Mesenchymal stem cell (in vitro differentiated cells and primary cell): ENCODE measurements around the gene UBXN10.

ENCODE experiments used
- DNase-seq: peaks from one replicate; pipeline ENCODE4 v3.0.0-alpha.2; 2013
- H2AFZ ChIP-seq: one replicate; pipeline ENCODE4 v1.6.1; 2013; ENCODE audit warnings: low read depth, mild to moderate bottlenecking, control low read depth, inconsistent platforms, low read length, moderate library complexity
- H2AK5ac ChIP-seq: 2 replicates; pipeline ENCODE4 v1.6.1; 2013; ENCODE audit warnings: low read length, moderate library complexity, mild to moderate bottlenecking, inconsistent platforms; ENCODE audit not compliant: severe bottlenecking
- H2BK120ac ChIP-seq: one replicate; pipeline ENCODE4 v1.6.1; 2013; ENCODE audit warnings: low read depth, mild to moderate bottlenecking, inconsistent platforms, low read length, moderate library complexity
- H2BK12ac ChIP-seq, 2 experiments: one replicate each; pipeline ENCODE4 v1.6.1; 2013; ENCODE audit warnings: inconsistent platforms in 2 of 2, low read length in 2 of 2, mild to moderate bottlenecking in 2 of 2, moderate library complexity in 2 of 2, control low read depth in 1 of 2
- H2BK15ac ChIP-seq: one replicate; pipeline ENCODE4 v1.6.1; 2013; ENCODE audit warnings: mild to moderate bottlenecking, low read depth, inconsistent platforms; ENCODE audit not compliant: poor library complexity, severe bottlenecking
- H2BK5ac ChIP-seq: 2 replicates; pipeline ENCODE4 v1.6.1; 2013; ENCODE audit warnings: low read depth, mild to moderate bottlenecking, low read length, control low read depth, inconsistent platforms; ENCODE audit not compliant: poor library complexity, severe bottlenecking
- H3K14ac ChIP-seq, 2 experiments: one replicate each; pipeline ENCODE4 v1.6.1; 2013; ENCODE audit warnings: inconsistent platforms in 2 of 2, low read length in 2 of 2, control low read depth in 1 of 2, mild to moderate bottlenecking in 1 of 2, moderate library complexity in 1 of 2
- H3K18ac ChIP-seq, 2 experiments: one replicate each; pipeline ENCODE4 v1.6.1; 2013; ENCODE audit warnings: inconsistent platforms in 2 of 2, low read length in 2 of 2, control low read depth in 1 of 2, low read depth in 1 of 2, mild to moderate bottlenecking in 1 of 2
- H3K23ac ChIP-seq, 2 experiments: one replicate each; pipeline ENCODE4 v1.6.1; 2013; ENCODE audit warnings: inconsistent platforms in 2 of 2, low read length in 2 of 2, mild to moderate bottlenecking in 2 of 2, moderate library complexity in 2 of 2, control low read depth in 1 of 2
- H3K27ac ChIP-seq: 2 replicates; pipeline ENCODE4 v1.5.1; 2013; ENCODE audit warnings: mild to moderate bottlenecking, moderate library complexity, low read length, control low read depth, inconsistent platforms; ENCODE audit not compliant: poor library complexity, severe bottlenecking
- H3K27me3 ChIP-seq, 2 experiments: 2 replicates each; pipeline versions ENCODE4 v1.6.1 to v1.7.0; 2013; ENCODE audit warnings: low read length in 2 of 2, mild to moderate bottlenecking in 2 of 2, moderate library complexity in 2 of 2, control low read depth in 1 of 2, inconsistent platforms in 1 of 2; ENCODE audit not compliant: control insufficient read depth in 1 of 2, insufficient read depth in 1 of 2
- H3K36me3 ChIP-seq, 2 experiments: 2 replicates each; pipeline versions ENCODE4 v1.6.1 to v1.7.0; 2013; ENCODE audit warnings: low read length in 2 of 2, control low read depth in 1 of 2, inconsistent platforms in 1 of 2, low read depth in 1 of 2, mild to moderate bottlenecking in 1 of 2; ENCODE audit not compliant: insufficient read depth in 2 of 2, control insufficient read depth in 1 of 2
- H3K4ac ChIP-seq, 2 experiments: one replicate each; pipeline ENCODE4 v1.6.1; 2013; ENCODE audit warnings: inconsistent platforms in 2 of 2, low read length in 2 of 2, mild to moderate bottlenecking in 2 of 2, moderate library complexity in 2 of 2, control low read depth in 1 of 2, low read depth in 1 of 2
- H3K4me1 ChIP-seq: 2 replicates; pipeline ENCODE4 v1.6.1; 2013; ENCODE audit warnings: low read depth, low read length, control low read depth; ENCODE audit not compliant: control insufficient read depth, insufficient read depth
- H3K4me2 ChIP-seq: 2 replicates; pipeline ENCODE4 v1.6.1; 2013; ENCODE audit warnings: low read length, mild to moderate bottlenecking, inconsistent platforms; ENCODE audit not compliant: poor library complexity, severe bottlenecking
- H3K4me3 ChIP-seq, 2 experiments: 2 replicates each; pipeline versions ENCODE4 v1.5.1 to v1.7.0; 2013; ENCODE audit warnings: low read length in 2 of 2, mild to moderate bottlenecking in 2 of 2, control low read depth in 1 of 2, low read depth in 1 of 2; ENCODE audit not compliant: insufficient read depth in 1 of 2
- H3K79me1 ChIP-seq: replicated peaks from 2 replicates; pipeline ENCODE4 v1.6.1; 2013; ENCODE audit warnings: mild to moderate bottlenecking, control low read depth, low read length, inconsistent platforms; ENCODE audit not compliant: poor library complexity, severe bottlenecking
- H3K9ac ChIP-seq: 2 replicates; pipeline ENCODE4 v1.7.0; 2013; ENCODE audit warnings: mild to moderate bottlenecking, low read length, moderate library complexity
- H3K9me3 ChIP-seq: 2 replicates; pipeline ENCODE4 v1.7.0; 2013; ENCODE audit warnings: mild to moderate bottlenecking, low read length; ENCODE audit not compliant: control insufficient read depth
- H4K8ac ChIP-seq: one replicate; pipeline ENCODE4 v1.6.1; 2013; ENCODE audit warnings: inconsistent platforms, mild to moderate bottlenecking, low read length, moderate library complexity
- H4K91ac ChIP-seq: one replicate; pipeline ENCODE4 v1.6.1; 2013; ENCODE audit warnings: mild to moderate bottlenecking, low read length, inconsistent platforms
- WGBS: methylation state at CpG from one replicate; pipeline ENCODE4 v1.1.7; 2013; ENCODE audit warnings: mixed read lengths; 5-methylcytosine and 5-hydroxymethylcytosine counted together

Gene UBXN10

GRCh38 chr1:20154301-20154831, 31.5 kb upstream of the UBXN10 start:
- 93% methylated on average over 18 of the region's 18 CpGs for WGBS
- Histone ChIP-seq H2AK5ac (no peak overlapping the region), H3K18ac (no peak overlapping the region), H2AFZ (no peak overlapping the region), H3K9me3 (peaks cover 16% of the 10 kb centered on the region), H4K8ac (no peak overlapping the region), H3K14ac (no peak overlapping the region), H3K4me1 (peaks cover 6% of the 10 kb centered on the region), H3K4me2 (no peak overlapping the region), H3K36me3 (no peaks in the 10 kb centered on the region), H3K27ac (no peak overlapping the region), H4K91ac (no peak overlapping the region), H2BK5ac (no peak overlapping the region), H3K9ac (peak overlapping the region; percentile 88), H2BK12ac (no peak overlapping the region), H2BK15ac (no peak overlapping the region), H3K23ac (no peak overlapping the region), H3K4ac (no peak overlapping the region), H3K27me3 (no peaks in the 10 kb centered on the region), H3K4me3 (peak overlapping the region in 1 of 2 experiments; percentile 46), H3K79me1 (no peaks in the 10 kb centered on the region), H2BK120ac (no peak overlapping the region)
- peak; percentile 4 for DNase-seq

DNA sequence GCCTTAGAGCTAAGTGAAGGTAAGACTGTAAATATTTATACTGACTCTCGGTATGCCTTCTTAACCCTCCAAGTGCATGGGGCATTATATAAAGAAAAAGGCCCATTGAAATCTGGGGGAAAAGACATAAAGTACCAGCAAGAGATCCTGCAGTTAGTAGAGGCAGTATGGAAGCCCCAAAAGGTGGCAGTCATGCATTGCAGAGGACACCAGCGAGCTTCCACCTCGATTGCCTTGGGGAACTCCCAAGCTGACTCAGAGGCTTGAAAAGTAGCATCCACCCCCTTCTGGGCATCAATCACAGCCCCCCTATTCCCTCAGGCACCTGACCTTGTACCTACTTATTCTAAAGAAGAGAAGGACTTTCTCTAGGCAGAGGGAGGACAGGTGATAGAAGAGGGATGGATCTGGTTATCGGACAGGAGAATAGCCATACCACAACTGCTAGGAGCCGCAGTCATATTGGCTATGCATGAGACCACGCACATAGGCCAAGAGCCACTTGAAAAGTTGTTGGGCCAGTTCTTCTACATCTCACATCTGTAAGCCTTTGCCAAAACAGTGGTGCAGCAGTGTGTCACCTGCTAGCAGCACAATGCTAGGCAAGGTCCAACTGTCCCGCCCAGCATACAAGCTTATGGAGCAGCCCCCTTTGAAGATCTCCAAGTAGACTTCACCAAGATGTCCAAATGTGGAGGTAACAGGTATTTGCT, 27.4 kb upstream of the UBXN10 start:
- H2AFZ ChIP-seq = no peak overlapping the region
- no peak overlapping the region for H4K91ac ChIP-seq
- no peak overlapping the region for H3K4ac ChIP-seq
- H2BK12ac ChIP-seq = no peak overlapping the region
- H3K27ac ChIP-seq = no peak overlapping the region
- H2BK120ac ChIP-seq = no peak overlapping the region
- WGBS = 85% methylated on average over 6 of the region's 7 CpGs
- H3K18ac ChIP-seq = no peak overlapping the region
- peaks cover 42% of the 10 kb centered on the region for H3K9me3 ChIP-seq
- H2BK15ac ChIP-seq = no peak overlapping the region
- H4K8ac ChIP-seq = no peak overlapping the region
- H3K4me1 ChIP-seq = no peaks in the 10 kb centered on the region
- H3K4me2 ChIP-seq = no peak overlapping the region
- no peaks in the 10 kb centered on the region for H3K36me3 ChIP-seq
- H2AK5ac ChIP-seq = no peak overlapping the region
- DNase-seq = no peak
- peaks cover 0 to 4% of the 10 kb centered on the region in 2 experiments for H3K27me3 ChIP-seq
- no peak overlapping the region for H3K4me3 ChIP-seq
- no peak overlapping the region for H3K14ac ChIP-seq
- H2BK5ac ChIP-seq = no peak overlapping the region
- no peaks in the 10 kb centered on the region for H3K79me1 ChIP-seq
- no peak overlapping the region for H3K23ac ChIP-seq
- no peak overlapping the region for H3K9ac ChIP-seq

DNA sequence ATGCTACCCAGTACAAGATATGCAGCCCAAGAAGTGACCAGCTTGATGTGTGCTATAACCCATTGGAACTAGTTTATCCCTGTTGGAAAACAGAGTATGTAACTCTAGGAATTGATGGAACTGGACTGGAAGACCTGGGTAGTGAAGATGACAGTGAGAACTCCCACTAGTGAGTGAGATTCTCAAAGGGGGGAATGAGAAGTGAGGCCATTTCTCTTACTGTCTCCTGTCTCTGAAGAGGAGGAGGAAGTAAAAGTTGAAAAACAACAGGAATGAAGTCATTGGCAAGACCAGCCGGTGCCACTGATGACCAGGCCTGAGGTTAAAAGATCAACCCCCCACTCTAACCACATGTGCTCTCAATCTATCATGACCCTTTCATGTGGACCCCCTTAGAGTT, 25.9 kb upstream of the UBXN10 start:
- peaks cover 42% of the 10 kb centered on the region for H3K9me3 ChIP-seq
- peak; percentile 3 for DNase-seq
- WGBS = 83% methylated on average over 1 of the region's 1 CpG
- H2BK12ac ChIP-seq = no peak overlapping the region
- no peaks in the 10 kb centered on the region for H3K4me1 ChIP-seq
- no peak overlapping the region for H2BK15ac ChIP-seq
- H3K27me3 ChIP-seq = peaks cover 2 to 15% of the 10 kb centered on the region in 2 experiments
- H3K36me3 ChIP-seq = no peaks in the 10 kb centered on the region
- no peak overlapping the region for H3K23ac ChIP-seq
- no peak overlapping the region for H3K9ac ChIP-seq
- H2AFZ ChIP-seq = no peak overlapping the region
- no peak overlapping the region for H3K4ac ChIP-seq
- H2BK5ac ChIP-seq = no peak overlapping the region
- H3K14ac ChIP-seq = no peak overlapping the region
- no peak overlapping the region for H3K4me2 ChIP-seq
- no peak overlapping the region for H3K18ac ChIP-seq
- H4K91ac ChIP-seq = no peak overlapping the region
- no peak overlapping the region for H3K27ac ChIP-seq
- no peak overlapping the region for H2AK5ac ChIP-seq
- H3K4me3 ChIP-seq = no peak overlapping the region
- no peak overlapping the region for H2BK120ac ChIP-seq
- no peak overlapping the region for H4K8ac ChIP-seq
- no peaks in the 10 kb centered on the region for H3K79me1 ChIP-seq

DNA sequence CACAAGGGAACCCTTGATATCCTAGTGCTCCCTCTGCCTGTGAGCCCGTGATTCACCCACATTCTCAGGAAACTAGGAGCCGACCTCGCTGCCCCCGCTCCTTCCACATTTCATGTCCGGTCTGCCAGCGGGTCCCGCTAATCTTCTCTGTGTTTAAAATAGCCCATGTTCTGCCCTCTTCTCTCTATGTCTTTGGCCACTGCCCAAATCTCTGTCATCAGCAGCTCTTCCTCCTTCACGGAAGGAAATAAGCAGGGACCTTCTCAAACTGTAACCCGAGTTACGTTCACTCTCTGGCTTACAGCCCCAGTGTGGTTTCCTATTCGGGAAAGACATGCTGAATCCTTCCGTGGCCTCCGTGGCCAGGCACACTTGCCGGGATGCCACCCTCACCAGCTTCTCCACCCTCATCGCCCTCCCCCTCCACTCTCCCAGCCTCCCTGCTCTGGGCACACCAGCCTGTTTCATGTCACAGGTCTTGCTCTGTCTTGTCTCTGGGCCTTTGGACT, 21.1 kb upstream of the UBXN10 start:
- no peak overlapping the region for H2AK5ac ChIP-seq
- WGBS = 85% methylated on average over 15 of the region's 15 CpGs
- no peak overlapping the region for H2BK15ac ChIP-seq
- H3K18ac ChIP-seq = no peak overlapping the region
- H3K79me1 ChIP-seq = no peaks in the 10 kb centered on the region
- H2BK5ac ChIP-seq = no peak overlapping the region
- no peaks in the 10 kb centered on the region for H3K36me3 ChIP-seq
- H3K4me3 ChIP-seq = no peak overlapping the region
- H3K14ac ChIP-seq = no peak overlapping the region
- H3K23ac ChIP-seq = no peak overlapping the region
- H2BK120ac ChIP-seq = no peak overlapping the region
- DNase-seq = no peak
- H2AFZ ChIP-seq = no peak overlapping the region
- peaks cover 6 to 58% of the 10 kb centered on the region in 2 experiments for H3K27me3 ChIP-seq
- no peak overlapping the region for H3K4ac ChIP-seq
- peaks cover 23% of the 10 kb centered on the region for H3K9me3 ChIP-seq
- no peak overlapping the region for H2BK12ac ChIP-seq
- no peak overlapping the region for H3K9ac ChIP-seq
- H3K4me1 ChIP-seq = peaks cover 2% of the 10 kb centered on the region
- peak overlapping the region; percentile 32 for H4K8ac ChIP-seq
- no peak overlapping the region for H3K27ac ChIP-seq
- H4K91ac ChIP-seq = no peak overlapping the region
- no peak overlapping the region for H3K4me2 ChIP-seq
